ENCODE measurements around the gene GALNT9. TPM values are rescaled to one million over a fixed set of nuclear protein-coding genes. Genes with fewer than 3 reads are reported as not detected.

GALNT9 gene
- total RNA-seq, 1 experiment from 2014 or later = 0.44 TPM

DNA sequence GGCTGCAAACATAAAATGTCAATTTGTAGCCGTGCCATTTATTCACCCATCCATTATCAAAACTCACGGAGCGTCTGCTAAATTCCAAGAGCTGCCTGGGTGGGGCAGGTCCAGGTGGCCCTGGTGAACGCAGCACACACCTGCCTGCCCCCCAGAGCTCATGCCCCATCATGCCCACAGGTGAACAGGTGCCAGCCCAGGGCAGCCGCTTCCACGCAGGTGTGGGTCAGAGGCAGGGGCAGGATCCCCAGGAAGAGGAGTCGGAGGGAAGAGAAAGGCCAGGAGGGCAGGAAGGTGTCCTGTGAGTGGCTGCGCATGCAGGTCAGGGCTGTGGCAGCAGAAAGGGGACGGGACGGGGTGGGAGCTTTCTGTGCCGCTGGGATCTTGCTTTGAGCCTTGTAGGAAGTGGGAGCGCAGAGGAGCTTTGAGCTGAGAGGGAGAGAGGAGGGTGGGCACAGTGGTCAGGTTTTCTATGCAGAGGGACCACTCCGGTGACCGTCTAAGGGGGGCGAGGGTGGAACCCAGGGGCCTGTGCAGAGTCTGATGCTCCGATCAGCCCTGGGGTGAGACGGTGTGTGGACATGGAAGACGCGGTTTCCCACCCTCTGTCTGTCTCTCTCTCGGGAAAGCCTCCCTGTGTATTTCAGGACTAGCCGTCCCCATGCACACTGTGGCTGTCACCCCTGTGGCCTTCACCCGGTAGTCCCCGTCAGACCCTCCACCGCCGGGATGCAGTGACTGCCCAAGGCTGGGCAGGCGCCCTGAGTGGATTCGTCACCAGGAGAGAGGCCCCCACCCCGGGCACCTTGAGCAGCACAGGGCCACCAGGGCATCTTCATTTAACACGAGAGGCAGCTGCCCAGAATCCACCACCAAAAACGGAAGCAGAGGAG lies 26.7 kb downstream of the GALNT9 start:
- ATAC-seq = no peak
- H3F3A ChIP-seq (ENCODE audit: low read length, unreplicated experiment) = no peaks in the 10 kb centered on the region
- ChIA-PET POLR2A (ENCODE audit: unreplicated experiment) (no interaction called here), CTCF (no interaction called here)
- H3K79me2 ChIP-seq (ENCODE audit: low read length) = no peaks in the 10 kb centered on the region
- H3K9me2 ChIP-seq (replicated peaks; ENCODE audit: low read length) = no peaks in the 10 kb centered on the region
- no peak overlapping the region for H3K9ac ChIP-seq (ENCODE audit: low read length)
- no peaks in the 10 kb centered on the region for H3K4me1 ChIP-seq (ENCODE audit: insufficient read depth, low read length)
- no peak overlapping the region for H3K27ac ChIP-seq (ENCODE audit: low read length)
- DNase-seq = no peak
- BruUV-seq (replicated peaks) = no TSS peak
- TF ChIP-seq, protein P1, sequence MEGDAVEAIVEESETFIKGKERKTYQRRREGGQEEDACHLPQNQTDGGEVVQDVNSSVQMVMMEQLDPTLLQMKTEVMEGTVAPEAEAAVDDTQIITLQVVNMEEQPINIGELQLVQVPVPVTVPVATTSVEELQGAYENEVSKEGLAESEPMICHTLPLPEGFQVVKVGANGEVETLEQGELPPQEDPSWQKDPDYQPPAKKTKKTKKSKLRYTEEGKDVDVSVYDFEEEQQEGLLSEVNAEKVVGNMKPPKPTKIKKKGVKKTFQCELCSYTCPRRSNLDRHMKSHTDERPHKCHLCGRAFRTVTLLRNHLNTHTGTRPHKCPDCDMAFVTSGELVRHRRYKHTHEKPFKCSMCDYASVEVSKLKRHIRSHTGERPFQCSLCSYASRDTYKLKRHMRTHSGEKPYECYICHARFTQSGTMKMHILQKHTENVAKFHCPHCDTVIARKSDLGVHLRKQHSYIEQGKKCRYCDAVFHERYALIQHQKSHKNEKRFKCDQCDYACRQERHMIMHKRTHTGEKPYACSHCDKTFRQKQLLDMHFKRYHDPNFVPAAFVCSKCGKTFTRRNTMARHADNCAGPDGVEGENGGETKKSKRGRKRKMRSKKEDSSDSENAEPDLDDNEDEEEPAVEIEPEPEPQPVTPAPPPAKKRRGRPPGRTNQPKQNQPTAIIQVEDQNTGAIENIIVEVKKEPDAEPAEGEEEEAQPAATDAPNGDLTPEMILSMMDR (conservative IDR thresholded peaks at IDR 0.05; ENCODE audit: low read depth, low read length) = no peak
- TF ChIP-seq EZH2phosphoT487 (IDR thresholded peaks at IDR 0.05; ENCODE audit: borderline replicate concordance, low read length) (no peak), EZH2 (IDR thresholded peaks at IDR 0.05; ENCODE audit: low read length, unreplicated experiment) (no peak)
- H3K36me3 ChIP-seq (ENCODE audit: low read depth, low read length) = no peaks in the 10 kb centered on the region
- H4K20me1 ChIP-seq (ENCODE audit: low read length) = no peaks in the 10 kb centered on the region
- H3K4me2 ChIP-seq (ENCODE audit: low read length) = no peak overlapping the region
- H3K27me3 ChIP-seq (ENCODE audit: low read length) = peaks cover 21% of the 10 kb centered on the region
- no peak overlapping the region for H2AFZ ChIP-seq (ENCODE audit: low read length)
- intact Hi-C loops (cut with micrococcal nuclease) = no loop called here
- H3K9me3 ChIP-seq (ENCODE audit: low read length) = no peaks in the 10 kb centered on the region
- no peak overlapping the region for H3K4me3 ChIP-seq (ENCODE audit: low read length)

DNA sequence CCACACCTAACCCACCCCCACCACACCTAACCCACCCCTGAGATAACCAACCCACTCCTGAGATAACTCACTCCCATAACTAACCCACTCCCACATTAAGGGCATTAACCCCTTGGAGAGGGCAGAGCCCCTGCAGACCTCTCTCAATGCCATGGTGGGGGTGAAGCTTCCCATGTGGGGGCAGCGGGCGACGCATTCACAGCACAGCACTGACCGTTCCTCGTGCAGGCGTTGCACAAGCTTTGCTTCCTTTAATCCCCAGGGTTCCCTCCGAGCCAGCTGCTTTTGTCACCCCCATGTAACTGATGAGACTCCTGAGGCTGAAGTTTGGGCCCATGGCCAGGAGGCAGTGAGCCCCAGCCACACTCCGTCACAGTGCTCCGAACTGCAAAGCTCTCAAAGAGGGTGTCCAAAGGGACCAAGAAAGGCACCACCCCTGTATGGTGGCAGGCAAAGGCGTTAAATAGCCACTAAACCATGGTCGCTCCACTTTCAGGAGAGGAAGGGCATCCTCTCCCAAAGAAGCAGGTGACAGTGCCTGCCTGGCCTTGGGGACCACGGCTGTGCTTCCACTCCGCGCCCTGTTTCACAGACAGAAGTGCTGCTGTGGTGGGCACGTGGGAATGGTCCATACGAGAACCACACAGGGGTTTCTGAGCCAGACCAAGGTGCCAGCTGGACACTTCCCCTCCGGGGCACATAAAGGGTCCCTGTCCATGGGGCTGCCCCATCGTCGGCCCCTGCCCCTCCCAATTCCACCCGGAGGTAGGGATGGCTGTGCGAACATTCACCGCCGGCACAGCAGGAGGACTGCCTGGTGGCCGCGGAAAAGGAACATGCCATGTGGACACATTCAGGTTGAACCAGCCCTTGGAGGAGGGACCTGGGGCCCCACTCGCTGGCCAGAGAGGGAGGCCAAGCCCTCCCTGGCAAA lies 28.3 kb downstream of the GALNT9 start:
- H3K9me3 ChIP-seq (ENCODE audit: low read length) = no peaks in the 10 kb centered on the region
- DNase-seq = no peak
- TF ChIP-seq EZH2 (IDR thresholded peaks at IDR 0.05; ENCODE audit: low read length, unreplicated experiment) (no peak), EZH2phosphoT487 (IDR thresholded peaks at IDR 0.05; ENCODE audit: borderline replicate concordance, low read length) (no peak)
- TF ChIP-seq, protein P1 (conservative IDR thresholded peaks at IDR 0.05; ENCODE audit: low read depth, low read length) = no peak
- no TSS peak for BruUV-seq (replicated peaks)
- intact Hi-C loops (cut with micrococcal nuclease) = no loop called here
- peaks cover 29% of the 10 kb centered on the region for H3K27me3 ChIP-seq (ENCODE audit: low read length)
- H3F3A ChIP-seq (ENCODE audit: low read length, unreplicated experiment) = no peaks in the 10 kb centered on the region
- H3K36me3 ChIP-seq (ENCODE audit: low read depth, low read length) = no peaks in the 10 kb centered on the region
- H3K79me2 ChIP-seq (ENCODE audit: low read length) = no peaks in the 10 kb centered on the region
- no peak overlapping the region for H3K4me2 ChIP-seq (ENCODE audit: low read length)
- H3K9me2 ChIP-seq (replicated peaks; ENCODE audit: low read length) = no peaks in the 10 kb centered on the region
- no peak overlapping the region for H3K9ac ChIP-seq (ENCODE audit: low read length)
- ChIA-PET CTCF (no interaction called here), POLR2A (ENCODE audit: unreplicated experiment) (no interaction called here)
- no peak for ATAC-seq
- no peak overlapping the region for H3K4me3 ChIP-seq (ENCODE audit: low read length)
- H3K27ac ChIP-seq (ENCODE audit: low read length) = no peak overlapping the region
- H2AFZ ChIP-seq (ENCODE audit: low read length) = no peak overlapping the region
- no peaks in the 10 kb centered on the region for H3K4me1 ChIP-seq (ENCODE audit: insufficient read depth, low read length)
- H4K20me1 ChIP-seq (ENCODE audit: low read length) = no peaks in the 10 kb centered on the region
